Skeletal muscle tissue (tissue), 4 donors: Measurements from ENCODE around the gene BSN. TPM values are rescaled to one million over a fixed set of nuclear protein-coding genes. Genes with fewer than 3 reads are reported as not detected.

ENCODE experiments used
- H3K27ac ChIP-seq: one replicate; pipeline ENCODE4 v1.7.0; 2013; ENCODE audit warnings: mild to moderate bottlenecking, low read depth, low read length, inconsistent platforms
- H3K27me3 ChIP-seq, 3 donors: one replicate each; pipeline ENCODE4 v1.7.0; 2013; ENCODE audit warnings: low read length in 3 of 3; ENCODE audit not compliant: control insufficient read depth in 3 of 3, insufficient read depth in 3 of 3
- H3K36me3 ChIP-seq, 3 donors: one replicate each; pipeline ENCODE4 v1.7.0; 2013; ENCODE audit warnings: low read length in 3 of 3; ENCODE audit not compliant: control insufficient read depth in 3 of 3, insufficient read depth in 3 of 3
- H3K4me1 ChIP-seq, 3 donors: one replicate each; pipeline ENCODE4 v1.7.0; 2013; ENCODE audit warnings: low read length in 3 of 3, mild to moderate bottlenecking in 3 of 3; ENCODE audit not compliant: control insufficient read depth in 3 of 3, insufficient read depth in 3 of 3
- H3K4me3 ChIP-seq, 3 donors: one replicate each; pipeline ENCODE4 v1.7.0; 2013; ENCODE audit warnings: low read length in 3 of 3
- H3K9ac ChIP-seq, 3 donors: one replicate each; pipeline ENCODE4 v1.7.0; 2013; ENCODE audit warnings: low read length in 3 of 3, mild to moderate bottlenecking in 3 of 3, moderate library complexity in 2 of 3, low read depth in 1 of 3
- H3K9me3 ChIP-seq, 3 donors: one replicate each; pipeline ENCODE4 v1.7.0; 2013; ENCODE audit warnings: low read length in 3 of 3; ENCODE audit not compliant: control insufficient read depth in 3 of 3
- total RNA-seq: library from RNA; depleted of rRNA; stranded (reverse); fragments of >200 nt; gene quantifications from one replicate; pipeline ENCODE4 v1.2.3, GENCODE V29; 2014
- donor health status: Osteomylitis.

Gene BSN
- total RNA-seq, 1 donor from 2014 or later: under 0.01 TPM

DNA sequence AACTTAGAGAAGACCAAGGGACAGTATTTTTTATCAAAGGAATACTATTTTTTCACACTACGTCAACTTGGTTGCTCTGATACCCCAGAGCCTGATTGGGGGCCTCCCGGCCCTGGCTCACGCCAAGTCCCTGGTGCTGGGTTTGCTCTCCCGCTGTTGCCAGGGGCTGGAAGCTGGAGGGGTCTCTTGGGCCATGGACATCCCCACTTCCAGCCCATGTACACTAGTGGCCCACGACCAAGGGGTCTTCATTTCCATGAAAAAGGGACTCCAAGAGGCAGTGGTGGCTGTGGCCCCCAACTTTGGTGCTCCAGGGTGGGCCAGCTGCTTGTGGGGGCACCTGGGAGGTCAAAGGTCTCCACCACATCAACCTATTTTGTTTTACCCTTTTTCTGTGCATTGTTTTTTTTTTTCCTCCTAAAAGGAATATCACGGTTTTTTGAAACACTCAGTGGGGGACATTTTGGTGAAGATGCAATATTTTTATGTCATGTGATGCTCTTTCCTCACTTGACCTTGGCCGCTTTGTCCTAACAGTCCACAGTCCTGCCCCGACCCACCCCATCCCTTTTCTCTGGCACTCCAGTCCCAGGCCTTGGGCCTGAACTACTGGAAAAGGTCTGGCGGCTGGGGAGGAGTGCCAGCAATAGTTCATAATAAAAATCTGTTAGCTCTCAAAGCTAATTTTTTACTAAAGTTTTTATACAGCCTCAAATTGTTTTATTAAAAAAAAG is 20.3 kb upstream of the BSN start:
- Histone ChIP-seq H3K4me1 (peaks cover 42 to 69% (median 61%) of the 10 kb centered on the region in 3 donors), H3K9me3 (no peaks in the 10 kb centered on the region), H3K27me3 (no peaks in the 10 kb centered on the region), H3K4me3 (no peak overlapping the region), H3K36me3 (peaks cover 27 to 37% (median 31%) of the 10 kb centered on the region in 3 donors), H3K9ac (peak overlapping the region in 2 of 3 donors; percentile 24 to 57), H3K27ac (peak overlapping the region; percentile 19)

DNA sequence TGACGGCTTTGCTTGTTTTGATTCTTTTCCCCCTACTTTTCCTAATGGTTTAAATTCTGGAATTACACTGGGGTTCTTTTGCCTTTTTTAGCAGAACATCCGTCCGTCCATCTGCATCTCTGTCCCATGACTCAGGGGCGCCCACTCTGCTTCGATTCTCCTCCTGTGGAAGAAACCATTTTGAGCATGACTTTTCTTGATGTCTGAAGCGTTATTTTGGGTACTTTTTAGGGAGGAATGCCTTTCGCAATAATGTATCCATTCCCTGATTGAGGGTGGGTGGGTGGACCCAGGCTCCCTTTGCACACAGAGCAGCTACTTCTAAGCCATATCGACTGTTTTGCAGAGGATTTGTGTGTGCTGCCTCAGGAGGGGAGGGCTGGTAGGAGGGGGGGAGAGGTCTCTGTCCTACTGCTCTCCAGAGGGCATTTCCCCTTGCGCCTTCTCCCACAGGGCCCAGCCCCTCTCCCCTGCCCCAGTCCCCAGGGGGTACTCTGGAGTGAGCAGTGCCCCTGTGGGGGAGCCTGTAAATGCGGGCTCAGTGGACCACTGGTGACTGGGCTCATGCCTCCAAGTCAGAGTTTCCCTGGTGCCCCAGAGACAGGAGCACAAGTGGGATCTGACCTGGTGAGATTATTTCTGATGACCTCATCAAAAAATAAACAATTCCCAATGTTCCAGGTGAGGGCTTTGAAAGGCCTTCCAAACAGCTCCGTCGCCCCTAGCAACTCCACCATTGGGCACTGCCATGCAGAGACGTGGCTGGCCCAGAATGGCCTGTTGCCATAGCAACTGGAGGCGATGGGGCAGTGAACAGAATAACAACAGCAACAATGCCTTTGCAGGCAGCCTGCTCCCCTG is 19.5 kb upstream of the BSN start:
- Histone ChIP-seq H3K27me3 (no peaks in the 10 kb centered on the region), H3K4me3 (no peak overlapping the region), H3K4me1 (peaks cover 39 to 67% (median 58%) of the 10 kb centered on the region in 3 donors), H3K36me3 (peaks cover 27 to 37% (median 31%) of the 10 kb centered on the region in 3 donors), H3K9ac (peak overlapping the region; percentile 1 to 51 (median 33)), H3K9me3 (no peaks in the 10 kb centered on the region), H3K27ac (peak overlapping the region; percentile 34)

DNA sequence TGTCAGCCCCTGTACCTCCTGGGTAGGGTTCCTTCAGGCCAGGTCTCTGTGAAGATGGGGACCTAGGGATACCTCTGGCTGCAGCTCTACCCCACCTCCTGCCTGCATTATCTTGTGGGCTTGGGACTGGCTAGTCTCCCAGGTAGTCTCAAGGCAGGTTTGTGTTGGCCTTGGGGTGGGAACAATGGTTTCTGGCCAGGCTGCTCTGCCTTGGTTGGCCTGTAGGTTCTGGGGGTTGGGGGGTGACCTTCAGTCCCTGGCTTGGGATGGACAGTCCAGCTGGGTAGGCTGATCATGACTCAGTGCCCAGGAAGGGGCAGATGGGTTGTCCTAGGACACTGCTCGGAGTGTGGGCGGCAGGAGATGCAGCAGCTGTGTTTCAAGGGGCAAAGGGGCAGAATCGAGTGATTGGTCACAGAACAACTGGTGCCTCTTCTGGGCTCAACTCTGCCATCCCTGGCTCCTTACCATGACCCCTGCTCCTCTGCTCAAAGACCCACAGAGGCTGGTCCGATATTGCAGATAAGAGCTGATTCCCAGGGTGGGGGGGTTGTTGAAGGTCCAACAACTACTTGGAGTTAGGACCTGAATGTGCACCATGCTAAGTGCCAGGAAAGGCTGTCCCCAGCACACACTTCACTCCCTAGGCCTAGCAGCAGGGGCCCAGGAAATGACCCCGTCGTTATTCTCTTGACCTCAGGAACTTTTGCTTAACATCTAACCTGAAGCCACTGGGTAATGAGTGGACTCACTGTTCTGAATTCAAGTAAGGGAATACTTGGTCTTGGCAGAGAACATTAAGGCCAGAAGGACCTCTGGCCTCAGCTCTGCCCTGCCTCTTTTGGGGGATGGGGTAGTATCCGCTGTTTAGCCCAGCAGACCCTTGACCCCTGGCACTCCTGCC is 18.1 kb upstream of the BSN start:
- Histone ChIP-seq H3K27ac (peak overlapping the region; percentile 62), H3K4me1 (peaks cover 45 to 66% (median 53%) of the 10 kb centered on the region in 3 donors), H3K4me3 (peak overlapping the region in 1 of 3 donors; percentile 29), H3K27me3 (no peaks in the 10 kb centered on the region), H3K36me3 (peaks cover 18 to 27% (median 22%) of the 10 kb centered on the region in 3 donors), H3K9ac (peak overlapping the region in 2 of 3 donors; percentile 54 to 66), H3K9me3 (no peaks in the 10 kb centered on the region)

DNA sequence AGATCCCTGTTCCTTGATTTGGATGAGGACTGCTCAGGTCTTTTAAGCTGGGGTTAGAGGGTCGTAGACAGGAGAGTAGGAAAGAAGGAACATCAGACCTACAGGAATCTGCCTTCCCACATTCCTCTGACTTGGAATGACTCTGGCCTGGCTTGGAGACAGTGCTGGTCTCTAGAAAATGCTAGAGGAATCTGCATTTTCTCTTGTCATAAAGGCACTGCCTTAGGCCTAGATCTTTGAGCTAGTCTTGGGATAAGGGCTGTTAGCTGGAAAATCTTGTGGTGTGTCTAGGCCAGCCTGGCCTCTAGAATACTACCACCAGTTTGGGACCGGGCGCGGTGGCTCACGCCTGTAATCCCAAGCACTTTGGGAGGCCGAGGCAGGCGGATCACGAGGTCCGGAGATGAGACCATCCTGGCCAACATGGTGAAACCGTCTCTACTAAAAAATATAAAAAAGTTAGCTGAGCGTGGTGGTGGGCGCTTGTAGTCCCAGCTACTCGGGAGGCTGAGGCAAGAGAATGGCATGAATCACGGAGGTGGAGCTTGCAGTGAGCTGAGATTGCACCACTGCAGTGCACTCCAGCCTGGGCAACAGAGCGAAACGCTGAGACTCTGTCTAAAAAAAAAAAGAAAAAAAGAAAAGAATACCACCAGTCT is 17.3 kb upstream of the BSN start:
- no peak overlapping the region for H3K4me3 ChIP-seq
- no peaks in the 10 kb centered on the region for H3K27me3 ChIP-seq
- peaks cover 41 to 59% (median 46%) of the 10 kb centered on the region in 3 donors for H3K4me1 ChIP-seq
- H3K36me3 ChIP-seq: peaks cover 10 to 19% (median 15%) of the 10 kb centered on the region in 3 donors
- H3K27ac ChIP-seq: no peak overlapping the region
- peak overlapping the region in 2 of 3 donors; percentile 54 to 66 for H3K9ac ChIP-seq
- H3K9me3 ChIP-seq: no peaks in the 10 kb centered on the region

DNA sequence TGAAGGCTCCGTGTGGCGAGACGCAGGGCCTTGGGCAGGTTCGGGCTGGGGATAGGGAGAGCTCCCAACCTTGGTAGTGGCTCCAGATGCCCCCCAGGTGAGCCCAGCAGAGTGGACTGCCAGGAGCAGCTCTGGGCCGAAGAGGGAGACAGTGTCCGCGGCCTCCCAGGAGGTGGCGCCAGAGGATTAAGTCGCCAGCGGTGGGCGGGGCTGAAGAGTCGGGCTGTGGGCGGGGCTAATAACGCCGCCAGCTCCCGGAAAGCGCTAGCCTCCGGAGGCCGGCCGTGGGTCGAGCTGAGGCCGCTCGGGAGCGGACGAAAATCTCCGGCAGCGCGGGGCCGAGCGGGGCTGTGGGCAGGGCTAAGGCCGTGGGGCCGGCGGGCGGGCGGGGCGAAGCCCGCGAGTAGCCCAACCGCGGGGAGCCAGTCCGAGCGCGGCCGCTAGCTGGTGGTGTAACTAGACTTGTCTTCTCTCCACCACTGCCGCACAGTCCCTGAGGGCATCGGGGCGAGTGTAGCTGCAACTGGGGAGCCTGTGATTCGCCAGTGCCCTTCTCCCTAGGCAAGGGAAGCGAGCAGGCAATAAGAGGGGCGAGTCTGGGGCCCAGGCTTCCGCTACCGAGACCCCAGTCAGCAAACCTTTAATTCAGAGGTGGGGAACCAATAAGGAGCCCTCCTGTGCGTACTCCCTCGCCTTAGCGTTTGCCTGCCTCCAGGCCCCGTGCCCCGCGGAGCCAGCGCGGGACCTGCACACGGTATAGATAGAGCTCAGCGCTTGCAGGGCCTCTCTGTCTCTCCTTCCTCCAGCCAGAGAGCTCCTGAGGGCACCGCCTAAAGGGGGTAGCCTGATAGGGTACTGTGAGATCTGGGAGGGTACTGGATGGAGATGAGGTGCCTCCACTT is 14.4 kb upstream of the BSN start:
- H3K27me3 ChIP-seq: peaks cover 0 to 2% (median 0%) of the 10 kb centered on the region in 3 donors
- H3K27ac ChIP-seq: peak overlapping the region; percentile 79
- H3K9ac ChIP-seq: peak overlapping the region; percentile 77 to 88 (median 82)
- peaks cover 31 to 38% (median 33%) of the 10 kb centered on the region in 3 donors for H3K4me1 ChIP-seq
- peak overlapping the region; percentile 72 to 81 (median 80) for H3K4me3 ChIP-seq
- H3K36me3 ChIP-seq: peaks cover 0 to 2% (median 0%) of the 10 kb centered on the region in 3 donors
- no peaks in the 10 kb centered on the region for H3K9me3 ChIP-seq

DNA sequence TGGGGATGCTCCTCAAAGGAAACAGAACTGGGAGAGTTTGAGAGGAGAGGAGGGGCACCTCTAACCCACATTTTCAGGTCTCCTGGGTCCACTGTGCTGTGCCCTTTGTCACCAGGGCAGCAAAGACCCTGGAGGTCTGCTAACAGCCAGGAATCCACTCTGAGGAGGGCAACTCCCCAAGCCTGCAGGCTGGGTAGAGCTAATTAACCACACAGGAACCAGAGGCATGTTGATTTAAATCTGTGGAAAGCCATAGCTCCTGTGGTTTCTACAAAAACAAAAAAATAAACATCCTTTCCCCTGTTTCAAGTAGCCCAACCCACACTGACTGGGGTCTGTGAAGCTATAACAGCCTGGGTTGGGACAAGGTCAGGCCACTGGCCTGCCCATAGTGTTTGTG is 2.2 kb upstream of the BSN start:
- Histone ChIP-seq H3K27ac (no peak overlapping the region), H3K4me3 (no peak overlapping the region), H3K27me3 (peaks cover 0 to 4% (median 3%) of the 10 kb centered on the region in 3 donors), H3K9me3 (no peaks in the 10 kb centered on the region), H3K9ac (no peak overlapping the region), H3K4me1 (peaks cover 13 to 20% (median 16%) of the 10 kb centered on the region in 3 donors), H3K36me3 (no peaks in the 10 kb centered on the region)

DNA sequence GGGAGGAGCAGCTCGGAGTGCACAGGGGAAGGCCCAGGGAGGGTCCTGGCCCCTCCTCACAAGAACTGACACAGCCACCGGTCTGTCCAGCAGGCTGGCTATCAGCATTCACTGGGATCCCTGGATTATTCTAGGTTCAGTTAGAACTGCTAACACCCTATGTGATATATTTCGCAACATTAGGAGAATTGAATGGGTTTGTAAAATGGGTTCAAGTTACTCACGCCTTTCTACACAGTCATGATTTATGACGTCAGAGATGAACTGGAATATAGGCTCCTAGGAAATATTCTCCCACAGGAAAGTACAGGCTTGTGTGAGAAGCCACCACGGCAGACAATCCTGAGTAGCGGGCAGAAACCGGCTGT is 969 bp upstream of the BSN start:
- H3K4me3 ChIP-seq: peak overlapping the region; percentile 86 to 95 (median 92)
- peak overlapping the region in 2 of 3 donors; percentile 76 to 85 for H3K9ac ChIP-seq
- H3K27ac ChIP-seq: peak overlapping the region; percentile 72
- H3K9me3 ChIP-seq: no peaks in the 10 kb centered on the region
- no peaks in the 10 kb centered on the region for H3K27me3 ChIP-seq
- H3K36me3 ChIP-seq: no peaks in the 10 kb centered on the region
- H3K4me1 ChIP-seq: peaks cover 13 to 20% (median 16%) of the 10 kb centered on the region in 3 donors

DNA sequence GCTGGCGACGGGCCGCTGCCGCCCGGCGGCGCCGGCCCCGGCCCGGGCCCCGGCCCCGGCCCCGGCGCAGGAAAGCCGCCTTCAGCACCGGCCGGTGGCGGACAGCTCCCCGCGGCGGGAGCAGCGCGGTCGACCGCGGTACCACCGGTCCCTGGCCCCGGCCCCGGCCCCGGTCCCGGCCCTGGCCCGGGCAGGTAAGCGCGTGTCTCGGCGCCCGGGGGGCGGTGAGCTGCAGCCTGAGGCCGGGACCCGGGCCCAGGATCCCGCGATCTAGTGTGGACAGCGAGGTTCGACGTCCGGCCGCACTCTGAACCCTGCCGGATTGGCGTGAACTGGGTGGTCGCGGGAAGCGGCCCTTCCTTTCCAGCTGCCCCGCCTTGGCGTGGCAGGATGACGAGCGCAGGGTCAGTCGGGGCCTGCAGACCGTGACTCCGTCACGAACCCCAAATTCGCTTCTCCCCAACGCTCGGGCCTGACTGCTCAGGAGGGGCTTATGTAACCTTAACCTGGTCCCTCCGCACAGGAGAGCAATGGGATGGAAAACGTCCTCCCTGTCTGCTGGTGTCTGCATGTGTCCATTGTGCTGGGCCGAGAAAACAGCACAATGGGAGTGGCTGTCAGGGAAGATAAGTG is 472 bp downstream of the BSN start:
- Histone ChIP-seq H3K27ac (no peak overlapping the region), H3K9ac (peak overlapping the region in 2 of 3 donors; percentile 19 to 54), H3K4me1 (peaks cover 13 to 20% (median 16%) of the 10 kb centered on the region in 3 donors), H3K27me3 (no peaks in the 10 kb centered on the region), H3K4me3 (peak overlapping the region; percentile 31 to 71 (median 63)), H3K36me3 (no peaks in the 10 kb centered on the region), H3K9me3 (no peaks in the 10 kb centered on the region)
